ENCODE measurements around the gene GALK2.

- TF ChIP-seq CTCF (IDR thresholded peaks at IDR 0.05): no peak
- TF ChIP-seq POLR2AphosphoS5 (IDR thresholded peaks at IDR 0.05; ENCODE audit: insufficient read depth in 1 of 2, low read depth in 1 of 2): no peak
- no peak for TF ChIP-seq POLR2A (IDR thresholded peaks at IDR 0.05)
Observed at GRCh38 chr15:49152552-49153312, 17.3 kb upstream of the GALK2 start.
